ENCODE measurements around the gene TAF1C.

- TF ChIP-seq PREB (CRISPR knock-in tag; IDR thresholded peaks at IDR 0.05; ENCODE audit: borderline replicate concordance) (no peak), CTCF (IDR thresholded peaks at IDR 0.05) (no peak), ZNF138 (CRISPR knock-in tag; conservative IDR thresholded peaks at IDR 0.05) (no peak), USF1 (CRISPR knock-in tag; IDR thresholded peaks at IDR 0.05) (no peak), FOXJ3 (CRISPR knock-in tag; IDR thresholded peaks at IDR 0.05; ENCODE audit: borderline replicate concordance) (no peak), E2F5 (CRISPR knock-in tag; IDR thresholded peaks at IDR 0.05) (no peak), ZNF121 (CRISPR knock-in tag; IDR thresholded peaks at IDR 0.05) (no peak), CREB1 (CRISPR knock-in tag; IDR thresholded peaks at IDR 0.05) (no peak), MAX (CRISPR knock-in tag; IDR thresholded peaks at IDR 0.05) (no peak), ZBTB21 (CRISPR knock-in tag; IDR thresholded peaks at IDR 0.05; ENCODE audit: borderline replicate concordance) (no peak), CBFB (CRISPR knock-in tag; IDR thresholded peaks at IDR 0.05; ENCODE audit: low read depth) (no peak), ZNF423 (CRISPR knock-in tag; IDR thresholded peaks at IDR 0.05) (no peak)
Measured at GRCh38 chr16:84194018-84194417, 7.2 kb upstream of the TAF1C start.
